Stimulated activated CD8-positive, alpha-beta memory T cell treated with anti-CD3 and anti-CD28 coated beads, Interleukin-2, amount 100 ng/mL, for 1 hour (primary cell): ENCODE measurements around the gene RBM14.
"Not testable (repeated sequence)": the region's sequence is repeated elsewhere in the genome, so short reads cannot be mapped to it uniquely, and the experiment has no call there.

ENCODE experiments used
- DNase-seq, 2 donors: peaks; one replicate each; pipeline ENCODE4 v3.0.0-alpha.2; 2020; ENCODE audit warnings: low read depth in 2 of 2

Gene RBM14, protein sequence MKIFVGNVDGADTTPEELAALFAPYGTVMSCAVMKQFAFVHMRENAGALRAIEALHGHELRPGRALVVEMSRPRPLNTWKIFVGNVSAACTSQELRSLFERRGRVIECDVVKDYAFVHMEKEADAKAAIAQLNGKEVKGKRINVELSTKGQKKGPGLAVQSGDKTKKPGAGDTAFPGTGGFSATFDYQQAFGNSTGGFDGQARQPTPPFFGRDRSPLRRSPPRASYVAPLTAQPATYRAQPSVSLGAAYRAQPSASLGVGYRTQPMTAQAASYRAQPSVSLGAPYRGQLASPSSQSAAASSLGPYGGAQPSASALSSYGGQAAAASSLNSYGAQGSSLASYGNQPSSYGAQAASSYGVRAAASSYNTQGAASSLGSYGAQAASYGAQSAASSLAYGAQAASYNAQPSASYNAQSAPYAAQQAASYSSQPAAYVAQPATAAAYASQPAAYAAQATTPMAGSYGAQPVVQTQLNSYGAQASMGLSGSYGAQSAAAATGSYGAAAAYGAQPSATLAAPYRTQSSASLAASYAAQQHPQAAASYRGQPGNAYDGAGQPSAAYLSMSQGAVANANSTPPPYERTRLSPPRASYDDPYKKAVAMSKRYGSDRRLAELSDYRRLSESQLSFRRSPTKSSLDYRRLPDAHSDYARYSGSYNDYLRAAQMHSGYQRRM

DNA sequence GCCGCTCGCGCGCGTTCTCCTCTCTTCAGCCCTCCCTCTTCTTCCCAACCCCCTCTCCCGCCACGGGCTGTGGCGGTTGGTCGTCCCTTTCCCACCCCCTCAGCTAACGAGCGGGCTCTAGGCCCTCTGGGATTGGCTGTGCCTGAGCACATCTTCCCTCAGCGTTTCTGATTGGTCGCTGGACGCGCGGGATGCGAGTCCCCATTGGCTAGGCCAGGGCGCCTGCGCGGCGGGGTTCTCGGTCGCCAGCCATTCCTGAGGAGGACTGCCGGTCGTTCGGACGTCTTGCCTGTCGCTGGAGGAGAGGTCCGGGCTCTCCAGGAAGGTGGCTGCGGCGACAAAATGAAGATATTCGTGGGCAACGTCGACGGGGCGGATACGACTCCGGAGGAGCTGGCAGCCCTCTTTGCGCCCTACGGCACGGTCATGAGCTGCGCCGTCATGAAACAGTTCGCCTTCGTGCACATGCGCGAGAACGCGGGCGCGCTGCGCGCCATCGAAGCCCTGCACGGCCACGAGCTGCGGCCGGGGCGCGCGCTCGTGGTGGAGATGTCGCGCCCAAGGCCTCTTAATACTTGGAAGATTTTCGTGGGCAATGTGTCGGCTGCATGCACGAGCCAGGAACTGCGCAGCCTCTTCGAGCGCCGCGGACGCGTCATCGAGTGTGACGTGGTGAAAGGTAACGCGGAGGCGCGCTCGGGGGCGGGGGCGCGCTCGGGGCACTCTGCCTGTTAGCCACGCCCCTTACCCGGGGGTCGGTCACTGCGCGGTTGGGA is at the start of gene RBM14:
Gene RBM14, plus strand, starts transcription at position 252 of the 776 bp plus-strand sequence. Its CDS starts 91 bp downstream, at position 343.
- peak; percentile 93 to 98 for DNase-seq

GRCh38 chr11:66567787-66568123 is 48.7 kb upstream of the RBM14 start:
- no peak for DNase-seq

DNA sequence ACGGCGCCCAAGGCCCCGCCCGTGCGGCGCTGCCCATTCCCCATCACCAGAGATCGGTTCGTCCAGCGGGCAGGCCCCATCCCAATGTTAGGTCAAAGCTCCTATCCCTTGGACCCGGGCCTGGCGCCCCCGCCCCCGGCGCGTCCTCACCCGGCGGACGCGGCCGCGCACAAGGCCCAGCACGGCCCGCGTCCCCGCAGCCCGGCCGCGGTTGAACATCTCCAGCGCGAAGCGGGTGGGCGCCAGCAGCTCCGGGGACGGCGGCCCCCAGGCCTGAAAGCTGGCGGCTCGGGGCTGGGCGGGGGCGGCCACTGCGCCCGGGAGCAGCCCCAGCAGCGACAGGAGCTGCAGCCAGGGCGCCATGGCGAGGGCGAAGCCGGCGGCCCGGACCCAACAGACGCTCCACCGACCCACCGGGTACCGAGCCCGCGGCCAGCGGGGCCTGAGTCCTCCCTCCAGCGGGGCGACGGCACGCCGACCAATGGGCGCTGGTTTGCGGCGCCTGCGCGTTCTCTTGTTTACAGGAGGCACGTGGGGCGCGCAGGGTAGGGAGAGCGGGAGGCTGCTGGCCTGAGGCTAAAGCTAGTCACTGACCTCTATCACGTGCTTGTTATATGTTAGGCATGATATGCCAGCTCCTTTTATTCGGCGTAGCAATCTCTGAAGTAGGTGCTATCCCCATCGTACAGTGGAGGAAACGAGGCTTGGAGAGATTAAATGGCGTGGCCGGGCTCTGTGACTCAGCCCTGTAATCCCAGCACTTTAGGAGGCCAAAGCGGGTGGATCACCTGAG is 48.1 kb upstream of the RBM14 start, which contains the start of gene CTSF:
Gene CTSF, minus strand, starts transcription at position 483 of the 793 bp plus-strand sequence. Its CDS starts 120 bp downstream, at position 363.
- peak; percentile 59 to 62 for DNase-seq

- no peak for DNase-seq
Observed at GRCh38 chr11:66569076-66569475, 47.4 kb upstream of the RBM14 start.

- no peak for DNase-seq
Observed at GRCh38 chr11:66570079-66570849, 46.2 kb upstream of the RBM14 start.

DNA sequence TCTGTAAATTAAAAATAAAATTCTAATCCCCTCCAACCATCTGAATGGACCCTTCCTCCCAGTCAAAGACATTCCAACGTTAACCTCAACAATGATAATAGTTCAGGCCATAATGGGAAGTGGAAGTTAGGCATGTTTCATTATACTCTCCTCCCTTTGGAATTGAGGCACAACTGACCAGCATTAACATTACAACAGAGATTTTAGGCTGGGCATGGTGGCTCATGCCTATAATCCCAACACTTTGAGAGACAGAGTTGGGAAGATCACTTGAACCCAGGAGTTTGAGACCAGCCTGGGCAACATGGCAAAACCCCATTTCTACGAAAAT is 45.6 kb upstream of the RBM14 start:
- DNase-seq, result no peak

- peak; percentile 60 to 61 for DNase-seq
Observed at GRCh38 chr11:66579017-66579606, 37.3 kb upstream of the RBM14 start.

DNA sequence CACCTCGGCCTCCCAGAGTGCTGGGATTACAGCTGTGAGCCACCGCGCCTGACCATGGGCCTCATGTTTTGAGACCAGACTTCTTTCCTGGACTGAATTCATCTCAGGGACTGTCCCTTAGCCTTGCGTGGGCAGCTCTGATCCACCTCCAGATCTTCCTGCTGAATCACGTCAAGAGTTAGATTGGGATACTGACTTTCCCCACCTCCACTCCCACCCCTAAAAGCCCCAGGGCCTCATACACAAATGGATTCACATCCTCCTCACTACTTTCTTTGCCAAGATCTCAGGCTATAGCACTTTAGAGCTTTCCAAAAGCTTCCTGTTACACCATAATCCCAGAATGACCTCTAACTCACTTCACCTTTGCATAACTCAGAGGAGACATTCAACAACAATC is 35.6 kb upstream of the RBM14 start:
- DNase-seq, result no peak

DNA sequence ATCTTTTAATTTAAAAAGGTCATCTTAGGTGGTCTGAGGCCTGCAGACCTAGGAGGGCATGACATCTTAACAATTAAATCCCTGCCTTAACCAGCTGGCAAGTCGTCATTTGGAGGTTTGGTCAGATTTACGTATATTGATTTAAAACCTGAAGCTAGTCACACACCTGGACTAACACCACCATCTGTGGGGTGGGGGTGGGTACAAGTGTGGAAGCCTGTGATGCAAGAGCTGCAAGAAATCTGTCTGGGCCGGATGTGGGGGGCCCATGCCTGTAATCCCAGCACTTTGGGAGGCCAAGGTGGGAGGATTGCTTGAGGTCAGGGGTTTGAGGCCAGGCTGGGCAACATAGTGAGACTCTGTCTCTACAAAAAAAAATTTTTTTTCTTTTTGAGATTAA is 35.2 kb upstream of the RBM14 start:
- no peak for DNase-seq

- DNase-seq, result not testable (repeated sequence)
Observed at GRCh38 chr11:66582565-66583147, 33.8 kb upstream of the RBM14 start.

GRCh38 chr11:66585447-66585846 is 31.0 kb upstream of the RBM14 start:
- not testable (repeated sequence) for DNase-seq

DNA sequence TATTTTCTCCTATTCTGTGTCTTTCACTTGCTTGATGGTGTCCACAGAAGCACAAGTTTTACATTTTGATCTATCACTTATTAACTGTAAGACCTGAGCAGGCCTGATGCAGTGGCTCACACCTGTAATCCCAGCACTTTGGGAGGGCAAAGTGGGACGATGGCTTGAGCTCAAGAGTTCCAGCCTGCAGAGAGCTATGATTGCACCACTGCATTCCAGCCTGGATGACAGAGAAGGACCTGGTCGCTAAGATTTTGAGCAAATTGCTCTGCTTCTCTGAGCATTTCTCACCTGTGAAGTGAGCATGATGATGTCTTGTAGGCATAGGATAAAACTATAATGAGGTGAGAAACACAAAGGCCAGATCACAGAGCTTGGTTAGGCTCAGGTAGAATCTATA is 30.3 kb upstream of the RBM14 start:
- no peak for DNase-seq

DNA sequence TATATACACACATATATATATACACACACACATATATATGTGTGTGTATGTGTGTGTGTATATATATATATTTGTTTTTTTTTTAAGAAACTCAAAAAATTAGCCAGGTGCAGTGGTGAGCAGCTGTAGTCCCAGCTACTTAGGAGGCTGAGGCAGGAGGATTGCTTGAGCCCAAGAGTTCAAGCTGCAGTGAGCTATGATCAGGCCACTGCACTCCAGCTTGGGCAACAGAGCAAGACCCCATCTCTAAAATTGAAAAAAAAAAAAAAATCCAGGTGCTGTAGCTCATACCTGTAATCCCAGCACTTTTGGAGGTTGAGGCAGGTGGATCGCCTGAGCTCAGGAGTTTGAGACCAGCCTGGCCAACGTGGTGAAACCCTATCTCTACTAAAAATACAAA is 27.1 kb upstream of the RBM14 start:
- DNase-seq, result not testable (repeated sequence)

DNA sequence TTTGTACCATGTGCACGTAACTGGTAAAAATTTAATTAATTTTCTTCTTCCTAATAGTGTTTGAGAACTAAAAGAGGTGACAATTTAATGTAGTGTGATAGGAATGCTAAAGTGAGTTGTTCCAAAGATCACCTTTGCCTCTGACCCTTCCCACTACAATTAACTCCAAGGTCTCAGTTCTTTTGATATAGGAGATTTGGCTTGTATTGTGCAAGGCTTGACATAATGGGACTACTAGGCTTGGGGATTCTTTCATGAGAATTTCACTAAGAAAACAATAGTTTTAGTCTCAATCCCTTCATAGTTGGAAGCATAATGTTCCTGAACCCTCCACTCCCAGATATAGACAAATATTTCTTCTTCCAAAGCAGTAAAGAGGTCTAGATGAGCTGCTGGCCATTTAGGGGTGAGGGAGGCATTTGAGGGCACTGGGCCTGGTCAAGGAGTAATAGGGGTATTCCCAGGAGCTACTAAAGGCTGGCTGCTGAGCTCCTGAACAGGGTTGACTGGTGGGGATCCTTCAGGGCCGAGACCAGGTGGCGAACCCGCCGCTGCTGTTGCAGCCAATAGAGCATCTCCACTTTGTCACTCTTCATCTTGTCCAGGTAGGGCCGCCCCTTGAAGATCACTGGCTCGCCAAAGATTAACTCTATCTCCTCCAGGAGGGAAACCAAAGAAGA is 26.3 kb upstream of the RBM14 start:
- no peak for DNase-seq

- no peak for DNase-seq
Observed at GRCh38 chr11:66591175-66591574, 25.3 kb upstream of the RBM14 start.

GRCh38 chr11:66592457-66593302 is 23.8 kb upstream of the RBM14 start, which contains the start of the genes CCDC87 and CCS:
CCDC87 (minus strand) TSS chr11:66593063; CDS start chr11:66593015, 48 bp downstream.
CCS (plus strand) TSS chr11:66593185; CDS start chr11:66593262, 77 bp downstream.
- DNase-seq, result peak; percentile 98 to 99

DNA sequence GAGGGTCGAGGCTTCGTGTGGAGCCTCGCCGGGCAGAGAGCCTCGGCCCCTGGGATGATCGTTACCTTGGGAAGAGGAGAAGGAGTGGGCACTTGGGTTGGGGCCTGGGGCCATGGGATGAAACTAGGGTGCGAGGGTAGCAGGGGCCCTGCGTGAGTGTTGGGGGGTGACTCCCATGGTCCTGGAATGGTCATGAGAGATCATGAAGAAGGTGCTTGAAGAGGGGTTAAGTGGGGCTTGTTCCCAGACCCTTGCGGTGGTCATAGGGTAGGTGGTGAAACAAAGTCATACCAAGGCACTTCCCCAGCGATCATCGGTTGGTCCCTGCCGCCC is 23.2 kb upstream of the RBM14 start:
- no peak for DNase-seq

DNA sequence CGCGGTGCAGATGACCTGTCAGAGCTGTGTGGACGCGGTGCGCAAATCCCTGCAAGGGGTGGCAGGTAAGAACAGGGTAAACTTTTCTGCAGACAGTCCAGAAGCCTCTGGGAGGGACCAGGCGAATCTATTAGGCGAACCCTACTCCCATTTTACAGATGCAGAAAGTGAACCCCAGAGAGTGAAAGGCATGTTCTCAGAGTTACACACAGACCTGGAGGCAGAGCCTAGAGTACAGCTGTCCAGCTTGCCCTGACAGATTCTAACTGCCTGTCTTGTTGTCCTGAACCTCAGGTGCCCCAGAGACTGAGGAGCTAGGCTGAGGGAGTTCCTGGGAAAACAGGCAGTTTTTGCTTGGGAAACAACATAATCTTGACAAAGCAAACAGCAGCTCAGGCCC is 22.8 kb upstream of the RBM14 start:
- DNase-seq, result no peak
